PC-9 (cell line): Measurements from ENCODE around the gene TGFBR3. TPM values are rescaled to one million over a fixed set of nuclear protein-coding genes. Genes with fewer than 3 reads are reported as not detected.

Experiments
- BruUV-seq: library from RNA; stranded (reverse); fragments of 400-500 nt; replicated peaks from 2 replicates; lab custom pipeline; 2021; lab: Mats Ljungman, UMichigan
- CTCF ChIA-PET: fragments of 300-600 bp; sonication (Branson Sonifier 250); formaldehyde crosslinking; loops from one replicate; lab custom pipeline; 2022; ENCODE audit warnings: antibody characterized with exemption; lab: Charles Lee
- POLR2A ChIA-PET: fragments of 300-600 bp; sonication (Branson Sonifier 250); formaldehyde crosslinking; loops from one replicate; lab custom pipeline; 2022; ENCODE audit warnings: antibody characterized with exemption; ENCODE audit not compliant: unreplicated experiment; lab: Charles Lee
- DNase-seq, 2 experiments: peaks; one replicate each; pipeline versions ENCODE4 v3.0.0 to v3.0.0-alpha.2; 2015 to 2022; ENCODE audit warnings: mixed read lengths in 1 of 2
- H2AFZ ChIP-seq: fragments of 200-600 bp; sonication (generic); 2 replicates; pipeline ENCODE4 v1.8.1; 2017; ENCODE audit warnings: antibody characterized with exemption
- H3F3A ChIP-seq: fragments of 200-600 bp; sonication (generic); 2 replicates; pipeline ENCODE4 v1.8.1; 2017; ENCODE audit warnings: antibody characterized with exemption, mild to moderate bottlenecking, low read depth; ENCODE audit not compliant: insufficient read depth
- H3K27ac ChIP-seq: fragments of 200-600 bp; sonication (generic); 2 replicates; pipeline ENCODE4 v1.6.1; 2016; ENCODE audit warnings: mixed run types
- H3K27me3 ChIP-seq: fragments of 200-600 bp; sonication (generic); 2 replicates; pipeline ENCODE4 v1.6.1; 2016; ENCODE audit warnings: low read depth, mixed run types; ENCODE audit not compliant: insufficient read depth
- H3K36me3 ChIP-seq: fragments of 200-600 bp; sonication (generic); 2 replicates; pipeline ENCODE4 v1.6.1; 2016; ENCODE audit warnings: low read depth, mixed run types
- H3K4me1 ChIP-seq: fragments of 200-600 bp; sonication (generic); replicated peaks from 2 replicates; pipeline ENCODE4 v1.6.1; 2016; ENCODE audit warnings: mixed run types; ENCODE audit not compliant: insufficient read depth
- H3K4me2 ChIP-seq: fragments of 200-600 bp; sonication (generic); 2 replicates; pipeline ENCODE4 v1.6.1; 2017; ENCODE audit warnings: mixed run types
- H3K4me3 ChIP-seq: fragments of 200-600 bp; sonication (generic); 2 replicates; pipeline ENCODE4 v1.6.1; 2016; ENCODE audit warnings: mixed run types
- H3K79me2 ChIP-seq: fragments of 200-600 bp; sonication (generic); 2 replicates; pipeline ENCODE4 v1.6.1; 2017; ENCODE audit warnings: low read depth, mixed run types
- H3K9me2 ChIP-seq: fragments of 200-600 bp; sonication (generic); 2 replicates; pipeline ENCODE4 v1.8.1; 2017; ENCODE audit warnings: mild to moderate bottlenecking; ENCODE audit not compliant: insufficient read depth
- H3K9me3 ChIP-seq: fragments of 200-600 bp; sonication (generic); 2 replicates; pipeline ENCODE4 v1.8.1; 2016; ENCODE audit warnings: low read depth; ENCODE audit not compliant: insufficient read depth
- H4K20me1 ChIP-seq: fragments of 200-600 bp; sonication (generic); 2 replicates; pipeline ENCODE4 v1.8.1; 2017; ENCODE audit not compliant: insufficient read depth
- EZH2 ChIP-seq: fragments of 200-600 bp; sonication (generic); IDR thresholded peaks from 2 replicates; pipeline ENCODE4 v1.8.0; 2017; ENCODE audit warnings: antibody characterized with exemption, low read depth
- intact Hi-C: fragments of 100-400 bp; cut with micrococcal nuclease; formaldehyde crosslinking; loops from one replicate; pipeline ENCODE4 v1.10.0; 2022; ENCODE audit not compliant: unreplicated experiment
- total RNA-seq: library from RNA; stranded (reverse); gene quantifications from 2 replicates; pipeline ENCODE4 v1.2.3, GENCODE V29; 2021
- TF ChIP-seq, protein P1 (sequence below): fragments of 200-600 bp; sonication (generic); conservative IDR thresholded peaks from 2 replicates; pipeline ENCODE4 v1.6.1; 2017; ENCODE audit warnings: mixed run types, antibody characterized with exemption, mild to moderate bottlenecking, moderate library complexity

The TGFBR3 gene
- total RNA-seq, 1 experiment from 2014 or later: 1.6 TPM

DNA sequence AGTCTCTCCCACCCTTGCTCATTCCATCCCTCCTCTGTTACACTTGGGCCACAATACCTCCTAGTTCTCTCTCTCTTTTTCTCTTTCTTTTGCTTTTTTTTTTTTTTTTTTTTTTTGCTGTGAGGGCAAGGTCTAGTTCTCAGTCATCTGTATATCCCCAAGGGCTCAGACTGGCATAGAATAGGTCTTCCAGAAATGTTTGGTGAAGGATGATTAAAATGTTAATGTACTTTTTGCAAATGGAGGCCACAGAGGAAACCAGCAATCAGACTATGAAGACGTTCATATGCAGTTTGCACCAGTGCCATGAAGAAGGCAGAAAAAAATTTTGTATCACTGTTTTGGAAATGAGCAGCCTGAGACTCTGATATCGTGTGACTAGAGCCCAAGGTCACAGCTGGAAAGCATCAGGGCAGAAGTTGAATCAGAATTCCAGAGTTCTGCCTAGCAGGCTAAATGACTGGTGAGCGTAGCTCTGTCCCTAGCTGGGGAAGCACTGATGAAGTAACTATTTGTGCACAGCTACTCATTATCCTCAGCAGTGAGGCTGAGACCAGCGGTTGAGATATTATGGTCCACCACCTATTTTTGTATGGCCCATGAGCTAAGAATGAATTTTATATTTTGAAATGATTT, 186.5 kb downstream of the TGFBR3 start:
- POLR2A ChIA-PET: no interaction called here
- no peak for DNase-seq
- Histone ChIP-seq H3F3A (no peaks in the 10 kb centered on the region), H3K4me1 (peaks cover 22% of the 10 kb centered on the region), H3K9me3 (no peaks in the 10 kb centered on the region), H3K27me3 (no peaks in the 10 kb centered on the region), H2AFZ (no peak overlapping the region), H3K9me2 (no peaks in the 10 kb centered on the region), H3K27ac (no peak overlapping the region), H3K4me2 (no peak overlapping the region), H3K79me2 (no peaks in the 10 kb centered on the region), H3K4me3 (no peak overlapping the region), H3K36me3 (0 out of 2 replicates have a peak, but pooled peaks cover 8% of the 10 kb centered on the region), H4K20me1 (no peaks in the 10 kb centered on the region)
- CTCF ChIA-PET: no interaction called here
- intact Hi-C loops: no loop called here
- no peak for TF ChIP-seq EZH2
- TF ChIP-seq, protein P1, sequence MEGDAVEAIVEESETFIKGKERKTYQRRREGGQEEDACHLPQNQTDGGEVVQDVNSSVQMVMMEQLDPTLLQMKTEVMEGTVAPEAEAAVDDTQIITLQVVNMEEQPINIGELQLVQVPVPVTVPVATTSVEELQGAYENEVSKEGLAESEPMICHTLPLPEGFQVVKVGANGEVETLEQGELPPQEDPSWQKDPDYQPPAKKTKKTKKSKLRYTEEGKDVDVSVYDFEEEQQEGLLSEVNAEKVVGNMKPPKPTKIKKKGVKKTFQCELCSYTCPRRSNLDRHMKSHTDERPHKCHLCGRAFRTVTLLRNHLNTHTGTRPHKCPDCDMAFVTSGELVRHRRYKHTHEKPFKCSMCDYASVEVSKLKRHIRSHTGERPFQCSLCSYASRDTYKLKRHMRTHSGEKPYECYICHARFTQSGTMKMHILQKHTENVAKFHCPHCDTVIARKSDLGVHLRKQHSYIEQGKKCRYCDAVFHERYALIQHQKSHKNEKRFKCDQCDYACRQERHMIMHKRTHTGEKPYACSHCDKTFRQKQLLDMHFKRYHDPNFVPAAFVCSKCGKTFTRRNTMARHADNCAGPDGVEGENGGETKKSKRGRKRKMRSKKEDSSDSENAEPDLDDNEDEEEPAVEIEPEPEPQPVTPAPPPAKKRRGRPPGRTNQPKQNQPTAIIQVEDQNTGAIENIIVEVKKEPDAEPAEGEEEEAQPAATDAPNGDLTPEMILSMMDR: no peak
- no TSS peak for BruUV-seq

DNA sequence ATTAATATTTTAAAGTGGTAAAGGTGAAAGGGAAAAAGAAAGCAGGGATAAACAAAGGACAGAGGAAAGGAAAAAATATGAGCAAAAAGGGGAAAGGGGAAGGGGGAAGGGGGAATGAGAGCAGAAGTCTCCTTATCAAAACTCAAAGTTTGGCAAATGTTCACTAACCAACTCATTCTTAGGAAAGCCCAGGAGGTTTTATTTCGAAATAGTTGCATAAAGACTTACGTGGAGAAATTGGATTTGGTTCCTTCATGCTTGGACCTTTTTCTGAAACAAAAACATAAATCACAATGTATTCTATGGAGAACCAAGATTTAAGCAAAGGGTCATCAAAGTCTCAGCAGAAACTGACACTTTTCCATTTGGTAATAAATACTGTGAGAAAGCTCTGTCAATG, 188.1 kb downstream of the TGFBR3 start:
- BruUV-seq: no TSS peak
- no peaks in the 10 kb centered on the region for H3K9me3 ChIP-seq
- intact Hi-C loops: no loop called here
- no peak for DNase-seq
- no peak overlapping the region for H3K27ac ChIP-seq
- ChIA-PET POLR2A (no interaction called here), CTCF (interaction anchor here (0.7 kb wide), 1 partner anchor 54 kb away, joined by 3 read pairs; no protein-coding TSS in a partner anchor)
- H3K27me3 ChIP-seq: no peaks in the 10 kb centered on the region
- H3K4me3 ChIP-seq: no peak overlapping the region
- H3K79me2 ChIP-seq: no peaks in the 10 kb centered on the region
- H3F3A ChIP-seq: no peaks in the 10 kb centered on the region
- H3K4me1 ChIP-seq: peaks cover 22% of the 10 kb centered on the region
- H3K36me3 ChIP-seq: 0 out of 2 replicates have a peak, but pooled peaks cover 8% of the 10 kb centered on the region
- H4K20me1 ChIP-seq: no peaks in the 10 kb centered on the region
- H3K9me2 ChIP-seq: no peaks in the 10 kb centered on the region
- TF ChIP-seq, protein P1: no peak
- no peak for TF ChIP-seq EZH2
- no peak overlapping the region for H3K4me2 ChIP-seq
- no peak overlapping the region for H2AFZ ChIP-seq

DNA sequence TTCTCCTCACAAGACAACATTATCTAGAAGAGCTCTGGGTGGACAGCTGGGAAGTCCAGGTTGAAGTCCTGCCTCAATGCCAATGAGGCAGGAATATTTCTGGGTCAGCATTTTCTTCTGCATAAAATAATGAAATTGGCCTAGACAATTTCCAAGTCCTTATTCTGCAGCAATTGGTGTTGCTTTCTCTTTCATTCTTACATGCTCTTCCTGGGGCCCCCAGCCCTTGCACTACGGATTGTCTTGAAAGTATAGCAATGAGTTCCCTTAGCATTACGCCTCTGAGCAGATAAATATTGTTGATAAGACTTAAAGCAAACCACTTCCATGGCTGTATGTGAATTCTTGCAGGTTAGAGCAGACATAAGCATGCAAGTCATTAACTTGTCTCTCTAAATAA, 188.5 kb downstream of the TGFBR3 start:
- no peaks in the 10 kb centered on the region for H3K9me3 ChIP-seq
- H3K9me2 ChIP-seq: no peaks in the 10 kb centered on the region
- H3K27ac ChIP-seq: no peak overlapping the region
- DNase-seq: no peak
- no TSS peak for BruUV-seq
- H2AFZ ChIP-seq: no peak overlapping the region
- peaks cover 22% of the 10 kb centered on the region for H3K4me1 ChIP-seq
- 0 out of 2 replicates have a peak, but pooled peaks cover 8% of the 10 kb centered on the region for H3K36me3 ChIP-seq
- CTCF ChIA-PET: no interaction called here
- TF ChIP-seq EZH2: no peak
- TF ChIP-seq, protein P1: no peak
- POLR2A ChIA-PET: no interaction called here
- intact Hi-C loops: no loop called here
- H3K27me3 ChIP-seq: no peaks in the 10 kb centered on the region
- H4K20me1 ChIP-seq: no peaks in the 10 kb centered on the region
- H3F3A ChIP-seq: no peaks in the 10 kb centered on the region
- H3K79me2 ChIP-seq: no peaks in the 10 kb centered on the region
- H3K4me3 ChIP-seq: no peak overlapping the region
- no peak overlapping the region for H3K4me2 ChIP-seq
